GM18517 (cell line): ENCODE results near the gene WIPF2.
A peak's percentile ranks its signal among the peaks of the same experiment; 100 is the strongest.

Experiments used
- ATAC-seq: cut with Tn5 transposase; IDR thresholded peaks from one replicate; pipeline ENCODE4 v1.9.1; 2021; ENCODE audit warnings: mild to moderate bottlenecking, moderate library complexity; ENCODE audit not compliant: unreplicated experiment

The WIPF2 gene

GRCh38 chr17:40244255-40244654 is 25.2 kb downstream of the WIPF2 start:
- ATAC-seq: no peak

GRCh38 chr17:40247926-40248495 is 28.9 kb downstream of the WIPF2 start:
- no peak for ATAC-seq

GRCh38 chr17:40248507-40248906 is 29.4 kb downstream of the WIPF2 start:
- no peak for ATAC-seq

DNA sequence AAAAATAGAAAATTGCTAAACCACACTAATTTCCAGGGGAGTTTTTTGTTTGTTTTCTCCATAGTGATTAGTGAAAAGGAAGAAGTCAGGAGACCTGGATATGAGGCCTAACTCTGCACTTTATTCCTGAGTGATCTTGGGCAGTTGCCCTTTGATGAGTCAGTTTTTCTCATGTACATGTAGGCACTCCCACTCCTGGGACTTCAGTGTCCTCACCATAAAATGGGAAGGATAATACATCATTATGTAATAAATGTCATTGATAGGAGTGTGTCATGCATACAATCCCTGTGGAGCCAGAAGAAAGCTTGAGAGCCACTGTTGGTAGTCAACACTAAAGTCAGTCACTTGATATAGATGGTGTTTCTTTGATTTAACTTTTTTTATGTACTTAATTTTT is 32.5 kb downstream of the WIPF2 start:
- ATAC-seq: no peak

DNA sequence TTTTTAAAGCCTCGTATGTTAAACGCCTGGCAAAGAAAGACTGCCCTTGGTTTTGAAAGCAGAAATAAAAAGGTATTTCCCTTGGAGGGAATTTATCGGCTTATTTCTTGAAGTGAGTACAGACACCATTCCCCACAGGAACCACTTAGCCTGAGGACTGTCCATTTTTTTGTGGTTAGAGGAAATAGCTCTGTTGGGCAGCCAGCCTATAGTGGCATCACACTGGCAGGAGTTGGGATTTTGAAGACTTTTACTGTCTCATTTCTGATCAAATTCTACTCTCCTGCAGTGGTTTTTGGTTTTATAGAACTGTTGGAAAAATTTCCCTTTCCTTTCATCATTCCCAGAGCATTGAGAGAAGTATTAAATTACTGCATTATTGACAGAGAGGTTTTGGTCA is 34.5 kb downstream of the WIPF2 start:
- no peak for ATAC-seq

GRCh38 chr17:40259505-40259904 is 40.4 kb downstream of the WIPF2 start:
- no peak for ATAC-seq

DNA sequence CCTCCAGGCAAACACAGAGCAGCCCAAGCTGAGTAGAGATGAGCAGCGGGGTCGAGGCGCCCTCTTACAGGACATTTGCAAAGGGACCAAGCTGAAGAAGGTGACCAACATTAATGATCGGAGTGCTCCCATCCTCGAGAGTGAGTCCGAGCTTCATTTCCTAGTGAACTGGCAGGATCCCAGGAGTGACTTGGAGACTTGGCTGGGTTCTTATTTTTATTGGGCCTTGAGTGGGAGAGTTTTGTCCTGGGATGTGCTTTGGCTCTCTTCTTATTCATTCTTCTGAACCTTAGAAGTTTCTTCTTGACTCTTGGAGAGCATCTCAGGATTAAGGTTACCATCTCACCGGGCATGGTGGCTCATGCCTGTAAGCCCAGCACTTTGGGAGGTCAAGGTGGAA is 41.4 kb downstream of the WIPF2 start:
- no peak for ATAC-seq

GRCh38 chr17:40264458-40265185 is 45.5 kb downstream of the WIPF2 start:
- ATAC-seq: no peak

DNA sequence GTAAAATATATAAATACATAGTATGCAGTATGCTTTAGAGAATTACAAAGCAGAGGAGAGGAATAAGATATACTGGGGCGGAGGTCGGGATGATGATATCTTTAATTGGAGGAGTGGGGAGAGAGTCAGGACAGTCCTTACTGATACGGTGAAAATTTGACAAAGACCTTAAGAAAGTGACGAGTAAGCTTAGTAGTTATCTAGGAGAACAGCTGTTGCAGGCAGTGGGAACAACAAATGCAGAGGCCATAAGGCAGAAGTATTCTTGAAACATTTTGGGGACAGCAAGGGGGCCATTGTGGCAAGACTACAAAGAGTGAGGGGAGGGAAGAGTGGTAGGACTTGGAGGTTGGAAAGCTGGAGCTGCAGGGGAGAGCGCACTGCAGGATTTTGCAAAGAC is 46.2 kb downstream of the WIPF2 start:
- no peak for ATAC-seq

- ATAC-seq: no peak
Measured at GRCh38 chr17:40266882-40267281, 47.8 kb downstream of the WIPF2 start.

GRCh38 chr17:40268141-40268712 is 49.1 kb downstream of the WIPF2 start:
- ATAC-seq: no peak

- ATAC-seq: no peak
Measured at GRCh38 chr17:40278414-40278813, 59.3 kb downstream of the WIPF2 start.

DNA sequence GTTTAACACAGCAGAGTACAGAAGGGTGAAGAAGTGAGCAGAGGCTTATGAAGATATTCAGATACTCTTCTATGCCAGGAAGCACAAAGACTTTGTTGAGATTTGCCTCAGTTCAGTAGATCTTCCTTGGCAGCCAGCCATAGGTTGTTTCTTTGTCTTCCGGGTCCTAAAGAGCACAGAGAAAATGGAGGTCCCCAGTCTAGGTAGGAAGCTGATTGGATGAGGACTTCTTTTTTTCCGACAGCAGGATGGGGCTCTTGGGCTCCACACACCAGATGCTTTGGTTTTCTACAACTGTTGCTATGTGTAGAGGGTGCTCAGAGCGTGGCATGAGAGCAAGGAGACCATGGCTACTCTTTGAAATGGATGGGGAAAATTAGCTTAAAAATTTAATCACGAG is 60.3 kb downstream of the WIPF2 start:
- ATAC-seq: no peak

DNA sequence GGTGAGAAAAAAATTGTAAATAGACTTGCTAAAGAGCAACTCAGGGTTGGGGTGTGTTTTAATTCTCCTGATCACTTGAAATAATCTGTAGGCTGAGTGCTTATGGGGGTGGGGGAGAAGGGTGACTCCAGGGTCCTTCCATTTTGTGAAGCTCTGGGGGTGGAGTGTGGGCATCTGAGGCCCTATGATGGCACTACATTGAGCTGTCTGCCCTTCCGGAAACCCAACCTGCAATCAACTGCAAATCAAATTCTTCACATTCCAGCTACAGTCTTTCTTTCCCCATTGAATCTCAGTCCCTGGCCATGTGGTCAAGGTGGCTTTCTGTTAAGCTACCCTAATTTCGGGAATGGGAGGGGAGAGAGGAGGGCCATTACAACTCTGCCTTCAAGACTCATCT is 62.6 kb downstream of the WIPF2 start:
- no peak for ATAC-seq

DNA sequence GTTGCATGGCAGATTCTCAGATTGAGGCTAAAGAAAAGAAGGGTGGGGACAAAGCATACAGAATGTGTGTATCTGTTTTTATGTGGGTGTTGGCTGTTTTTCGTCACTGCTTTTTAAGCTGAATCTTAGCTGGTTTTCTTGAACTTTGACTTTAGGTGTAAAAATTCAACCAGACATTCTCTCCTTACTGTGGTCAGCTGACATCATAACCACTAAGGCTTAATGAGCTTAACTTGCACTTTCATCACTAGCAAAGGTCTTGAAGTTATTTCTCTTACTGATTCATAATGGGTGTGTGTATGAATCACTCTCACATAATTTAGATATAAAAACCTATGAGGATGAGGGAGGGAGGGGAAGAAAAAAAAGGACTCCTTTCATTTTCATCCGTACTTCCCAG is 64.6 kb downstream of the WIPF2 start:
- ATAC-seq: no peak

DNA sequence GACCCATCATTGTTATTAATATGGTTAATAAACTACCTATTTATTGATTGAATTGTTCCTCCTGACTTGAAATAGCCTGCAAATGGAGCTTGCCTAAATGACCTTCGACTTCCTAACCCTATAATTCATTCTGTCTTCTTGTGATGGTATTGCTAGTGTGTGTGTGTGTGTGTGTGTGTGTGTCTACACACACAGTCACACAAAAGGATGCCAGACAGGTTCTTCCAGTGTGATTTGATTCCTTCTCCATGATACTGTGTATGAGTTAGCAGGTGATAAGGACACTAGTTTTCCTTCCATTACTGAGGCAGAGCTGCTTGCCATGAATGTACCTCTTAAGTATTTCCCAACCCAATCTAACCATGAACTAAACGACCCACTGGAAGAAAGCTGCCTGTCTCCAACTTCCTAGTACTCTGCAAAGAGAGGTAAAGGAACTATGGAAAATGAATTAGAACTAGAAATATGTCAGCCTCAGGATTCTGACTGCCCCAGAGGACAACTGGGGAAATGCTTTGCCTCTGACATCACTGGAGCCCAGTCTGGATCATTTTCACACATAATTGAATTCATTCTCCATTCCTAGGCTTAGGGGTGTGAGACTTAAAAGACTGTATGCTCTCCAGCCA is 65.1 kb downstream of the WIPF2 start:
- ATAC-seq: no peak

GRCh38 chr17:40286473-40286872 is 67.4 kb downstream of the WIPF2 start:
- no peak for ATAC-seq

GRCh38 chr17:40287159-40287493 is 68.0 kb downstream of the WIPF2 start:
- ATAC-seq: peak; percentile 8

DNA sequence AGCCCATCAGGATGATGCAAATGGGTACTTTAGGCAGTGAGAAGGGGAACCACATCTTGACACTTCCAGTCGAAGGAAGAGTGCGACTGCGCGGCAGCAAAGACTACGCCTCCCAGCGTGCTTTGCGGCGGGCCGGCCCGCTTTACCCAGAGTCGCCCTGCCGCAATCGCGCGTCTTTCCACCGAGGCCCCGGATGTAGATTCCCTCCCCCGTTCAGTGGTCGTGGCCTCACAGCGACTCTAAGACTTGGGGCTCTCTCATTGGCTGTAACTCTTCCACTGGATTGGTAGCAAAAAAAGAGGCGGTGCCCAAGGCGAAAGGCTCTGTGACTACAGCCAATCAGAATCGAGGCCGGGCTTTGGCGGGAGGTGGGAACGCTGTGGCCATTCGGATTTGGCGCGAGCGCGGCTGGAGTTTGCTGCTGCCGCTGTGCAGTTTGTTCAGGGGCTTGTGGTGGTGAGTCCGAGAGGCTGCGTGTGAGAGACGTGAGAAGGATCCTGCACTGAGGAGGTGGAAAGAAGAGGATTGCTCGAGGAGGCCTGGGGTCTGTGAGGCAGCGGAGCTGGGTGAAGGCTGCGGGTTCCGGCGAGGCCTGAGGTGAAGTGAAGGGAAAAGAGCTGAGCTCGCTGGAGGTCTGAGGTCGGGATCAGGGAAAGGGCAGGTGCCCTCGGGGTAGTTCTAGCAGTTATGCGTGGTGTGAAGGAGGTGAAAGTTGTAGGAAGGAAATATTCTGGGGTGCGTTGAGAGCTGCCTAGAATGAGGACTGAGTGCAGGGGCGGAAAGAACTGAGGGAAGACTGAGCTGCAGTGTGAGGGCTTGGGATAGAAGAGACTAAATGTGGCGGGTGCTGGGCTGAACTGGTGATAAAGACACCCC is 68.6 kb downstream of the WIPF2 start, which contains the start of gene CDC6:
CDC6 (plus strand) TSS at position 386 of the 876 bp plus-strand sequence. CDS start 1,542 bp downstream, outside the sequence.
- peak; percentile 86 for ATAC-seq

GRCh38 chr17:40290629-40291280 is 71.7 kb downstream of the WIPF2 start:
- ATAC-seq: no peak

DNA sequence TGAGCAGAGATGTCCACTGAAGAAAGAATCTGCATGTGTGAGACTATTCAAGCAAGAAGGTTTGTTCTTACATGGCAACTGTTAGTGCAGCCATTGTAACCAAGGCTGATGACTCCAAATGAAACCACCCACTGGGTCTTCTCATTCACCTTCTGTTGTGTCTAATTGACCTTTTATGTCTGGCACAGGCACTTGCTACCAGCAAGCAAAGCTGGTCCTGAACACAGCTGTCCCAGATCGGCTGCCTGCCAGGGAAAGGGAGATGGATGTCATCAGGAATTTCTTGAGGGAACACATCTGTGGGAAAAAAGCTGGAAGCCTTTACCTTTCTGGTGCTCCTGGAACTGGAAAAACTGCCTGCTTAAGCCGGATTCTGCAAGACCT is 72.2 kb downstream of the WIPF2 start:
- ATAC-seq: no peak
